A673 (cell line): Measurements from ENCODE around the gene ARHGAP4. TPM values are rescaled to one million over a fixed set of nuclear protein-coding genes. Genes with fewer than 3 reads are reported as not detected.

Experiments
- BruUV-seq: library from RNA; stranded (reverse); fragments of 400-500 nt; replicated peaks from 2 replicates; lab custom pipeline; 2021; lab: Mats Ljungman, UMichigan
- CTCF ChIA-PET: fragments of 300-600 bp; sonication (Branson Sonifier 250); formaldehyde crosslinking; loops from one replicate; lab custom pipeline; 2022; ENCODE audit warnings: antibody characterized with exemption; lab: Charles Lee
- POLR2A ChIA-PET: fragments of 300-600 bp; sonication (Branson Sonifier 250); formaldehyde crosslinking; loops from one replicate; lab custom pipeline; 2022; ENCODE audit warnings: antibody characterized with exemption; ENCODE audit not compliant: low non-redundant PET; lab: Charles Lee
- DNase-seq: peaks from one replicate; pipeline ENCODE4 v3.0.0-alpha.2; 2015; ENCODE audit warnings: low spot score
- H3K27ac ChIP-seq: fragments of 200-600 bp; sonication (generic); 2 replicates; pipeline ENCODE4 v1.5.1; 2016; ENCODE audit warnings: mixed run types, low read depth, mild to moderate bottlenecking, mixed read lengths, antibody characterized with exemption, low read length; ENCODE audit not compliant: poor library complexity, severe bottlenecking
- H3K27me3 ChIP-seq: fragments of 200-600 bp; sonication (generic); replicated peaks from 2 replicates; pipeline ENCODE4 v1.6.1; 2017; ENCODE audit warnings: mixed run types, low read depth, mild to moderate bottlenecking, mixed read lengths, antibody characterized with exemption, low read length; ENCODE audit not compliant: insufficient read depth, poor library complexity
- H3K36me3 ChIP-seq: fragments of 200-600 bp; sonication (generic); 2 replicates; pipeline ENCODE4 v1.6.1; 2016; ENCODE audit warnings: mixed run types, mild to moderate bottlenecking, mixed read lengths, antibody characterized with exemption, low read length; ENCODE audit not compliant: insufficient read depth, poor library complexity, severe bottlenecking
- H3K4me1 ChIP-seq: fragments of 200-600 bp; sonication (generic); 2 replicates; pipeline ENCODE4 v1.6.1; 2017; ENCODE audit warnings: mixed run types, mild to moderate bottlenecking, mixed read lengths, antibody characterized with exemption, low read length; ENCODE audit not compliant: insufficient read depth, poor library complexity, severe bottlenecking
- H3K4me3 ChIP-seq: fragments of 200-600 bp; sonication (generic); 2 replicates; pipeline ENCODE4 v1.5.1; 2016; ENCODE audit warnings: low read depth, mixed run types, mild to moderate bottlenecking, mixed read lengths, low read length; ENCODE audit not compliant: poor library complexity, severe bottlenecking
- H3K9me3 ChIP-seq: fragments of 200-600 bp; sonication (generic); 2 replicates; pipeline ENCODE4 v1.6.1; 2016; ENCODE audit warnings: mixed run types, low read depth, mild to moderate bottlenecking, mixed read lengths, antibody characterized with exemption, low read length; ENCODE audit not compliant: poor library complexity, severe bottlenecking
- CTCF ChIP-seq: fragments of 300-800, 200-600 bp; sonication (generic); conservative IDR thresholded peaks from 2 replicates; pipeline ENCODE4 v1.5.1; 2017; ENCODE audit warnings: low read depth, mild to moderate bottlenecking, antibody characterized with exemption, low read length, moderate library complexity, mixed read lengths
- EZH2 ChIP-seq: fragments of 200-600 bp; sonication (generic); IDR thresholded peaks from 2 replicates; pipeline ENCODE4 v1.6.1; 2017; ENCODE audit warnings: borderline replicate concordance, low read depth, mild to moderate bottlenecking, mixed read lengths, antibody characterized with exemption, low read length; ENCODE audit not compliant: poor library complexity, severe bottlenecking
- intact Hi-C: fragments of 100-400 bp; cut with micrococcal nuclease; formaldehyde crosslinking; loops from one replicate; pipeline ENCODE4 v1.10.0; 2022; ENCODE audit not compliant: unreplicated experiment
- total RNA-seq: library from RNA; stranded (reverse); gene quantifications from 2 replicates; pipeline ENCODE4 v1.2.3, GENCODE V29; 2021

The ARHGAP4 gene
- total RNA-seq, 1 experiment from 2014 or later, result 43.0 TPM

- Histone ChIP-seq H3K9me3 (no peaks in the 10 kb centered on the region), H3K4me3 (no peak overlapping the region), H3K27me3 (no peaks in the 10 kb centered on the region), H3K36me3 (no peaks in the 10 kb centered on the region), H3K27ac (no peak overlapping the region), H3K4me1 (no peaks in the 10 kb centered on the region)
- no TSS peak for BruUV-seq
- POLR2A ChIA-PET, result no interaction called here
- TF ChIP-seq EZH2 (no peak), CTCF (no peak)
- CTCF ChIA-PET, result no interaction called here
- DNase-seq, result no peak
- intact Hi-C loops, result no loop called here
Measured at GRCh38 chrX:153909980-153910360, 16.1 kb downstream of the ARHGAP4 start.

- no peaks in the 10 kb centered on the region for H3K36me3 ChIP-seq
- no peak overlapping the region for H3K27ac ChIP-seq
- no peak overlapping the region for H3K4me3 ChIP-seq
- no peaks in the 10 kb centered on the region for H3K9me3 ChIP-seq
- no peaks in the 10 kb centered on the region for H3K4me1 ChIP-seq
- no peak for TF ChIP-seq EZH2
- intact Hi-C loops, result no loop called here
- POLR2A ChIA-PET, result interaction anchor here (0.7 kb wide), 1 partner anchor 22 kb away, joined by 7 read pairs; no protein-coding TSS in a partner anchor
- DNase-seq, result no peak
- no TSS peak for BruUV-seq
- no peaks in the 10 kb centered on the region for H3K27me3 ChIP-seq
- CTCF ChIA-PET, result interaction anchor here (0.6 kb wide), 1 partner anchor 105 kb away, joined by 5 read pairs; no protein-coding TSS in a partner anchor
Measured at GRCh38 chrX:153909024-153909979, 16.8 kb downstream of the ARHGAP4 start.

GRCh38 chrX:153908219-153908860 is 17.7 kb downstream of the ARHGAP4 start:
- TF ChIP-seq CTCF (no peak), EZH2 (no peak)
- Histone ChIP-seq H3K36me3 (no peaks in the 10 kb centered on the region), H3K9me3 (no peaks in the 10 kb centered on the region), H3K27me3 (no peaks in the 10 kb centered on the region), H3K4me3 (no peak overlapping the region), H3K27ac (no peak overlapping the region), H3K4me1 (no peaks in the 10 kb centered on the region)
- POLR2A ChIA-PET, result interaction anchor here (0.7 kb wide), 1 partner anchor 21 kb away, joined by 7 read pairs; no protein-coding TSS in a partner anchor
- intact Hi-C loops, result no loop called here
- CTCF ChIA-PET, result interaction anchor here (0.6 kb wide), 1 partner anchor 105 kb away, joined by 5 read pairs; no protein-coding TSS in a partner anchor
- no TSS peak for BruUV-seq
- no peak for DNase-seq
